ENCODE data around the gene AFDN. TPM values are rescaled to one million over a fixed set of nuclear protein-coding genes. Genes with fewer than 3 reads are reported as not detected.

The AFDN gene
- total RNA-seq, 1 donor from 2014 or later: 102 TPM

DNA sequence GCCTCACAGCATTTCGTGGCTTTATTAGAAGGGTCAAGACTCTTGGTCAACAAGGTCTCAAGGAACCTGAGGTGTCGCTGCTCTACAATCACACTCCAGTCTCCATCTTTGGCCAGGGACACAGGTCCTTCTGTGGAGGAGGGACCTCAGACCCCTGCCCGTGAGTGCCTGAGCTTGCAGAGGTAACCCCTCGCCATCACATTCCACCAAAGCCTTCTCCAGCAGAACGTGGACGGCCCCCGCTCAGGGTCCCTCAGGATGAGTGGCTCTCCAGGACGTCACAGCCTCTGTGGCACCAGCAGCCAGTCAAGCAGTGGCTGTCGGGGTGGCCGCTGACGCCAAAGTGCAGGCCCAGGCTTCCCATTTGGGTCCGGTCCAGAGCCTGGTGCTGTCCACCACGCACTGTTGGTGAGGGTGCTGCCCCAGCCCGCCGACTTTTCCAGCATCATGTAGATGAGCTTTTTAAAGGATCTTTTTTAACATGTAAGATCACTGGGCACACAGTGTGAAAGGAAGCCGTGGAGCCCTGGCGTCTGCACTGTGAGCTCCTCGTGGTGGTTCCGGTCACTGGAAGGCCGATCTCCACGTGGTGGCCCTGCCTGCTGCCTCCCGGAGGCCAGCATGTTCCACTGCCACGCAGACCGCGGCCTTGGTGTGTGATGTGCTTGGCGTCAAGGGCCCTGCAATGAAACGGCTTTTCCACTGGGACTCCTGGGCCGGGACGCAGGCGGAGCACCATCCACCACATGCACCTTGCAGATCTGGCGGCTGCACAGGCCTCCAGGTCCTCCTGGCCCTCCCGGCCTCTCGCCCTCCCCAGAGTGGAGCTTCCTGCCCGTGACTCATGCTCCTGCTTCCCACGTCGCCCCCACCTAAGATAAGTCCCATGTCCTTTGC is 162.5 kb downstream of the AFDN start:
- Histone ChIP-seq H3K36me3 (no peaks in the 10 kb centered on the region), H3K9me3 (no peaks in the 10 kb centered on the region), H3K27me3 (no peaks in the 10 kb centered on the region), H3K4me3 (no peak overlapping the region), H3K27ac (no peak overlapping the region), H3K4me1 (no peaks in the 10 kb centered on the region)
- DNase-seq (ENCODE audit: low spot score in 2 of 2): no peak
- intact Hi-C loops (cut with DNase I): no loop called here
- TF ChIP-seq, protein P1, sequence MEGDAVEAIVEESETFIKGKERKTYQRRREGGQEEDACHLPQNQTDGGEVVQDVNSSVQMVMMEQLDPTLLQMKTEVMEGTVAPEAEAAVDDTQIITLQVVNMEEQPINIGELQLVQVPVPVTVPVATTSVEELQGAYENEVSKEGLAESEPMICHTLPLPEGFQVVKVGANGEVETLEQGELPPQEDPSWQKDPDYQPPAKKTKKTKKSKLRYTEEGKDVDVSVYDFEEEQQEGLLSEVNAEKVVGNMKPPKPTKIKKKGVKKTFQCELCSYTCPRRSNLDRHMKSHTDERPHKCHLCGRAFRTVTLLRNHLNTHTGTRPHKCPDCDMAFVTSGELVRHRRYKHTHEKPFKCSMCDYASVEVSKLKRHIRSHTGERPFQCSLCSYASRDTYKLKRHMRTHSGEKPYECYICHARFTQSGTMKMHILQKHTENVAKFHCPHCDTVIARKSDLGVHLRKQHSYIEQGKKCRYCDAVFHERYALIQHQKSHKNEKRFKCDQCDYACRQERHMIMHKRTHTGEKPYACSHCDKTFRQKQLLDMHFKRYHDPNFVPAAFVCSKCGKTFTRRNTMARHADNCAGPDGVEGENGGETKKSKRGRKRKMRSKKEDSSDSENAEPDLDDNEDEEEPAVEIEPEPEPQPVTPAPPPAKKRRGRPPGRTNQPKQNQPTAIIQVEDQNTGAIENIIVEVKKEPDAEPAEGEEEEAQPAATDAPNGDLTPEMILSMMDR (IDR thresholded peaks at IDR 0.05): no peak

DNA sequence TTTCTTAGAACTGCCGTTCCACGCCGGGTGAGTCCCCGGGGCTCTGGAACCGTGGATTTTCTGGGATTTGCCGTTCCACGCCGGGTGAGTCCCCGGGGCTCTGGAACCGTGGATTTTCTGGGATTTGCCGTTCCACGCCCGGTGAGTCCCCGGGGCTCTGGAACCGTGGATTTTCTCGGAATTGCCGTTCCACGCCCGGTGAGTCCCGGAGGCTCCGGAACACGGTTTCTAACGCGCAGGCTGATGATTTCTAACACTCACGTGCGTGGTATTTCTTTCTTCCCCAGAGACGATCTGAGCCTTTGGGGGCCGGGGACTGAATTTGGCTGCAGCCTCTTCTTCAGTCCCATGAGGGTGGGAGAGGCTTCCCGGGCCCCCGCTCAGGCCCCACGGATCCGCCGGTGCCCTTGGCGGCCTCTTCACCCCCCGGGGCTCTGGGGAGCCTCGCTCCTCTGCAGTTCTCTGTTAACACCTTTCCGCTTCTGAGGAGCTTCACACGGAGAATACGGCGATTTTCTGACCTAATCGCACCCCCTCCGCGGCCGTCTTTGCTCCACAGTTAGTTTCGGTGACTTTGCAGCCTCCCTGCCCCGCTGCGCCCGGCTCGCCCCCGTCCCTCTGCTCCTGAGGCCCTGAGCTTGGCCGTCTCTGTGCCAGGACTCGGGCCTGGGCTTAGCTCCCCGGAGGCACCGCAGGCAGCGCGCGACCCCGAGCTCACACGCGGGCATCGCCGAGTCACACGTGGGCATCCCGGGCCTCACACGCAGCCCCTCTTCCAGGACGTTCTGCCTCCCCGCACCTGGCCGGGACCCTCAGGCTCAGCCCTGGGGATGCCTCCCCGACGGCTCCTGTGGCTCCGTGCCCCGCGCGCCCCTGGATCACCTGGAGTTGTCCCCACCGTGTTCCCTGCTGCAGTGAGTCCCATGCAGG is 163.6 kb downstream of the AFDN start:
- Histone ChIP-seq H3K27ac (no peak overlapping the region), H3K4me1 (no peaks in the 10 kb centered on the region), H3K4me3 (no peak overlapping the region), H3K27me3 (no peaks in the 10 kb centered on the region), H3K9me3 (no peaks in the 10 kb centered on the region), H3K36me3 (no peaks in the 10 kb centered on the region)
- TF ChIP-seq, protein P1 (IDR thresholded peaks at IDR 0.05): no peak
- intact Hi-C loops (cut with DNase I): no loop called here
- DNase-seq (ENCODE audit: low spot score in 2 of 2): no peak

DNA sequence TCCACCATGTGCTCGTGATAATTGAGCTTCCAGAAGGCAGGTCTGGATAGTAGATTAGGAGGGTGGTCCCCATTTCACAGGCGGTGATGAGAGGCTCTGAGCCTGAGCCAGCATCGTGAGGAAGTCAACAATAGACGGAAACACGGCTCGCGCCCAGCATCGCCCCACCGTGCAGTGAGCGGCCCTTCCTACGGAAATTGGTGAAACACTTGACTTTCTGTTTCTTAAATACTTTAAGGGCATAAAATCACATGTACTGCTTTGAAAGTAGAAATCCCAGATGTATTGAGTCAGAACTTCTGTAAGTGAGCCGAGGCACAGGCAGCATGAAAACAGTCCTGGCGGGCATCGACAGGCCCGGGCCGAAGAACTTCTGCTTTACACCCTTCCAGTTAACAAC is 166.5 kb downstream of the AFDN start:
- no peaks in the 10 kb centered on the region for H3K4me1 ChIP-seq

GRCh38 chr6:167993831-167994230 is 167.1 kb downstream of the AFDN start:
- no peak for DNase-seq (ENCODE audit: low spot score in 2 of 2)
- intact Hi-C loops (cut with DNase I): no loop called here
- H3K27me3 ChIP-seq: no peaks in the 10 kb centered on the region
- no peak overlapping the region for H3K27ac ChIP-seq
- no peaks in the 10 kb centered on the region for H3K36me3 ChIP-seq
- H3K4me1 ChIP-seq: no peaks in the 10 kb centered on the region
- H3K4me3 ChIP-seq: no peak overlapping the region
- no peaks in the 10 kb centered on the region for H3K9me3 ChIP-seq
- TF ChIP-seq, protein P1 (IDR thresholded peaks at IDR 0.05): no peak

More for the DNA sequence above, 166.5 kb downstream of the AFDN start:
- TF ChIP-seq, protein P1 (IDR thresholded peaks at IDR 0.05): no peak
- intact Hi-C loops (cut with DNase I): no loop called here
- Histone ChIP-seq H3K36me3 (no peaks in the 10 kb centered on the region), H3K4me3 (no peak overlapping the region), H3K27me3 (no peaks in the 10 kb centered on the region), H3K9me3 (no peaks in the 10 kb centered on the region), H3K27ac (no peak overlapping the region)
- no peak for DNase-seq (ENCODE audit: low spot score in 2 of 2)

DNA sequence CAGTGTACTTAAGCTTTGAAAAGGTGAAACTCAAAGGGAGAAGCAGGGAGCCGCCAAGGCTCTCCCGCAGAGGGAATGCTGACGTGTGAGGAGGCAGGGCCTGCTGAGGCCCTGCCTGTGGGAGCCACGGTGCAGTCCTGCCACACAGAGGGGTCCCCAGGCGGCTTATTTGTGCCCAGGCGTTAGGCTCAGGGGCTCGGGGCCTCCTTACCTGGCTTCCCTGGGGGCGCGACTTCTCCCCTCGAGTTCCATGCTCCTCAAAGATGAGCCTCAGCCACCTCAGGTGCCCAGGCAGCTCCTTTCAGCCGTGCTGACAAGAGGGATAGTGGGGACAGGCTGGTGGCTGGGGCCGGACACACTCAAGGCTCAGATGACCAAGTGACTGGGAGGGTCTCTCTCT is 168.6 kb downstream of the AFDN start:
- Histone ChIP-seq H3K27me3 (no peaks in the 10 kb centered on the region), H3K9me3 (no peaks in the 10 kb centered on the region), H3K4me3 (no peak overlapping the region), H3K27ac (no peak overlapping the region), H3K4me1 (no peaks in the 10 kb centered on the region), H3K36me3 (no peaks in the 10 kb centered on the region)
- intact Hi-C loops (cut with DNase I): no loop called here
- TF ChIP-seq, protein P1 (IDR thresholded peaks at IDR 0.05): no peak
- DNase-seq (ENCODE audit: low spot score in 2 of 2): no peak

Data from ascending aorta (tissue), 2 donors.